Kasumi-1 (cell line): ENCODE data around the gene ARID1B.

Experiments
- DNase-seq, 2 experiments: peaks; one replicate each; lab custom pipeline; 2025; lab: John Stamatoyannopoulos, UW

The ARID1B gene

GRCh38 chr6:156992020-156992804 lies 215.0 kb downstream of the ARID1B start:
- no peak for DNase-seq

- DNase-seq: no peak
These were observed 216.5 kb downstream of the ARID1B start for GRCh38 chr6:156993713-156994112.

DNA sequence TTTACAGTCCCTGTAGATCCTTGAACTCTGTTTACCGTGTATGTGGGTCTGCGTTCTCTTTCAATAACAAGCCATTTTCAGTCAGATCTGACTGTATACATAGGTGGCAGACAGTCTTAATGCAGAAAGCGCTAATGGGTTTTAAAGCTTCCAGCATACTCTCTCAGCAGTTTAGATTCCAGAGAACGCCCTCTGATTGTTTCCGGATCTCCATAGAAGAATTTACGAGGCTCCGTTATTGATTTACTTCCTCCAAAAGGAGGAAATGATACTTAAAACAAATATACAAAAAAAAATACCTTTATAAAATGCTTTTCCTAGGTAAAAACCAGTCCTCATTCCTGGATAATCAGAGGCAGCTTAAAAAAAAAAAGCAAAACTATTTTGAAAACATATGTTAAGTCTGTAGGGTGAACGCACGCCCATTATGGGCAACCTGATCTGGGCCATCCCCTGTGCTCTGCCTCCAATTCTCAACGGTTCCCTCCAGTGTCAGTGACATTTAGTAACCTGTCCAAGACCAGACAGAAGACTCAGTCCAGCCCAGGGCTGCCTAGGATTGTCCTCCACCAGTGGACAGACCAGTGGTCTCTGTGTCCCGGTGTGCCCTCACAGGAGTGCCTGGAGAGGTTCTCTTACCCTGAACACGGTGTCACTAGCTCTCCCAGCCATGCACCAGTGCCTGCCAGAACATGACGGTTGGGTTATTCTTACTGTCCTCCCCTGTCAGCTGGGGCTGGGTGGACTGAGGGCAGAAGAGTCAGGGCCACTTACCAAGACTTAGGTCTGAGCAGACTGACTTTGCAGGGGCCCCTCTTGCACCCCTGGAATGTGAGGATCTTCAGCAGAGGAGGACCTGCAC lies 217.3 kb downstream of the ARID1B start:
- DNase-seq: no peak

DNA sequence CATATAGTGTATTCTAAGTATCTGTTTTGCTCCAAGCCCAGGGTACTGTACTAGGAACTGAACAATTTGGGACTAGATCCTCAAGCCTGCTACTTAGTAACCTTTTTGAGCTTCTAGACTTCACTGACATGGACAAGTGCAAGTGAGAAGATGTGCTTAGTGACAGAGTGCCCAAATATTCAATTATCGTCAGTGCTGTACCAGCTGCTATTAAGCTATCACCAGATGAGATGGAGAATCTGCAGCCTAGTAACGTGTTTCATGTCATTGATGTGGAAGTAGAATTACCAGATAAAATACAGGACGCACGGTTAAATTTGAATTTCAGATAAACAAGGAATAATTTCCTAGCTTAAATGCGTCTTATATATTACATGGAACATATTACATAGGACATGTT lies 218.3 kb downstream of the ARID1B start:
- DNase-seq: no peak

GRCh38 chr6:156996265-156996664 lies 219.1 kb downstream of the ARID1B start:
- DNase-seq: no peak

DNA sequence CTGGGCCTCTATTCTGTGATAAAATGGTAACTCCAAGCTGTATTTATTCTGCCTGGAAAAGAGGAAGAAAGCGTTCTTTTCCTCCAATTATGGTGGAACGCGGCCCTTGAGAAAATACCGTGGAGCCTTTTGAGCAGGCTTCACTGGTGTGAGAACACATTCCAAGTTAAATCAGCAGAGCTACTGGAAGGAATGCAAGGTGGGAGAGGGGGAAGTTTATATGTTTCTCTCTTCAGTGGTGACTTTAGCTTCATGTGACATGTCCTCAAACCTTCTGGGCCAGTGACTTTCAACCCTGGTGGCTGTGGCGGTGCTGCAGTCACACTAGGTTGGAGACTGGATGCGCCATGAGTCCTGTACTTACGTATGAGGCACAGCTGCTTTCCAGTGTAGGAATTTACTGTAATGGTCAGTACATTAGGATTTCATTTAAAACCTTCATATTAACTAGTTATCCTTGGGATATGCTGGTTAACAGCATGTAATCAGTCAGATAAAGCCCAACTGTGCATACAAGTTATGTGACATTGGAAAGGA lies 221.7 kb downstream of the ARID1B start:
- DNase-seq: no peak

- no peak for DNase-seq
These were observed 222.6 kb downstream of the ARID1B start for GRCh38 chr6:156999762-157000161.

GRCh38 chr6:157001716-157002115 lies 224.5 kb downstream of the ARID1B start:
- no peak for DNase-seq

GRCh38 chr6:157002774-157003173 lies 225.6 kb downstream of the ARID1B start:
- no peak for DNase-seq

GRCh38 chr6:157005940-157006339 lies 228.8 kb downstream of the ARID1B start:
- no peak for DNase-seq

GRCh38 chr6:157008568-157008967 lies 231.4 kb downstream of the ARID1B start:
- DNase-seq: no peak

DNA sequence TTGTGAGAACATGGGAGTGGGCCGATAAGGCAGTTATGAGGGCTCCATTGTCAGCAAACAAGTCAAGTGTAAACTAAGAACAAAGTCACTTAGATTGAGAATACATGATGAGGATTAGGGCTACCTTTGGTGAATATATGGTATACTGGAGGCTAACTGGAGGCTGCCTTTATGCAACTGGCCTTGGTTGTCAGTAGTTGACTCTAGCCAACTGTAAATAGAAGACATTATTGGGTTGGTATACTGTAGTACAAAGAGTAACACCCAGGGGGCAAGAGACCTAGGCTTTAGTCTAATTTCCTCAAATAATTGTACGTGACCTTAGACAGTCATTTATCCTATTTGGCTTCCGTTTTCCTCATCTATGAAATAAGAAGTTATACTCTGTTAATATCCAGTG lies 235.2 kb downstream of the ARID1B start:
- peak in 1 of 2 experiments; percentile 10 for DNase-seq

- DNase-seq: no peak
These were observed 236.6 kb downstream of the ARID1B start for GRCh38 chr6:157013649-157014304.

GRCh38 chr6:157014871-157015270 lies 237.7 kb downstream of the ARID1B start:
- DNase-seq: no peak

GRCh38 chr6:157017022-157017421 lies 239.8 kb downstream of the ARID1B start:
- DNase-seq: no peak

GRCh38 chr6:157017861-157018260 lies 240.7 kb downstream of the ARID1B start:
- no peak for DNase-seq

GRCh38 chr6:157019115-157019641 lies 242.0 kb downstream of the ARID1B start:
- no peak for DNase-seq

DNA sequence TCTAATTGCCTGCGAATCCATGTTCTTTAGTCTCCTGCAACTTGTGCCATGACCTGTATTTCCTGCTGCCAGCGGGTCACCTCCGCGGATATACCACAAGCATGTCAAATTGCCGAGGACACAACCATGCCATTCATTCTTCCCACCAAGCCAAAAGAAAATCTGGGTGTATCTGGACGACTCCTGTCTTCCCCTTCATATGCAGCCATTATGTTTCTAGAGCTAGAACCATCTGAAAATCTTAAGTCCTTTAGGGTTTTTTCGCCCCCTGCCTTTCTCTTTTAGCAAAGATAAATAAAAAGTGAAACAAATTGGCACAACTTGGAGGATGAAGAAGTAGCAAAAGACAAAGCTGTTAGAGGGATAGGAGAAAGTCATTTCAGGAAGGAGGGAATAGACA lies 242.6 kb downstream of the ARID1B start:
- DNase-seq: peak; percentile 26 to 37

DNA sequence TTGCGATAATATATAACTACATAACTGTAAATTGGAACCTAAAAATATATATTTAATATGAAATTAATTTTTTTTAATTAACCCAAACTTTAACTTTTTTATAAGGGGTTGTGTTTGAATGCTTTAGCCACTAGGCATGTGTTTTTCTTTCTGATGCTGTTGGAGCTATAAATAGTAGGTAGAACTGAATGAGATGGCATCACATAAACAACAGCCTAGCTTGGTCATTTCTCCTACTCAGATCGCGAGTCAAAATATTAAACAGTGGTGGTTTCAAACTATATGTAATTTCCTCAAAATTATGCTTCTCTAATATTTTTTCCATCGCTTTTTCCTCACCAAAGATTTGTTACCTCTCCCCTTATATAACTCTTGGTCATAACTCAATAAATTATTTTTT lies 243.2 kb downstream of the ARID1B start:
- peak; percentile 46 to 59 for DNase-seq

DNA sequence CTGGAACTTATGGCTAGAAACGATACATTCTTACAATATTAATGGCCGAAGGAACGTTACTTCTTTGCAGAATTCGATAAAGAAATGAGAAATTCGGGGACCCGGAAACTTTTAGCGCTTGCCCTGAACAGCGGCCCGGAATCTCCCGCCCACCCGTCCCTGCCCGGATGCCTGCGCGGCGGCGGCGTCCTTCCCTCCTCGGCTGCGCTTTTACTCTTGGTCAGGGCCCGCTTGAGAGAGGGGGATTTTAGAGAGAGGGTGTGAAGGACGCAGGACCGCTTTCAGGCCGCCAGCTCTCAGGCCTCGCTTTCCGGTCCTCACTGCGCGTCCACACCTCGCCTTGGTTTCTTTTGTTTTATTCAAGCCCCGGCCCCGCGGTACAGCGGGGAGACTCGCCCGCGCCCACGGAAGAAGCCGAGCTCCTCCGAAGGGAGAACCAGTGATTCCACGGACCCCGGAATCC lies 243.7 kb downstream of the ARID1B start:
- peak; percentile 60 to 75 for DNase-seq

GRCh38 chr6:157021344-157021992 lies 244.3 kb downstream of the ARID1B start:
- peak; percentile 72 to 77 for DNase-seq
